B cell (primary cell): ENCODE measurements around the gene DDX27.

ENCODE experiments used
- EZH2 ChIP-seq: IDR thresholded peaks from 2 replicates; pipeline ENCODE4 v1.6.1; 2012; ENCODE audit warnings: borderline replicate concordance, low read depth, mild to moderate bottlenecking, moderate library complexity, low read length; ENCODE audit not compliant: insufficient read depth, poor library complexity, severe bottlenecking
- TF ChIP-seq, protein P1 (sequence below): fragments of 200-600 bp; IDR thresholded peaks from one replicate; pipeline ENCODE4 v1.8.0; 2022; ENCODE audit warnings: antibody characterized with exemption, mild to moderate bottlenecking

DNA sequence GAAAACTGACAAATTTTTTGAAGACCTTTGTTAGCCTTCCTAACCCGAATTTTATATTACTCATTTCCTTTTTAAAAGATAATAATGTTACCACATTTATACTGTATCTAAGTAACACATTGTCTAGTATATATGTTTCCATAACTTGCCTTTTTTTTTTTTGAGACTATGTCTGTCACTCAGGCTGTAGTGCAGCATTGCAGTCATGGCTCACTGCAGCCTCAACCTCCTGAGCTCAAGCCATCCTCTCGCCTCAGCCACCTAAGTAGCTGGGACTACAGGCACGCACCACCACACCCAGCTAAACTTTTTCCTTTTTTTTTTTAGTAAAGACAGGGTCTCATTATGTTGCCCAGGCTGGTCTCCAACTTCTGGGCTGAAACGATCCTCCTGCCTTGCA, 40.1 kb downstream of the DDX27 start:
- TF ChIP-seq, protein P1, sequence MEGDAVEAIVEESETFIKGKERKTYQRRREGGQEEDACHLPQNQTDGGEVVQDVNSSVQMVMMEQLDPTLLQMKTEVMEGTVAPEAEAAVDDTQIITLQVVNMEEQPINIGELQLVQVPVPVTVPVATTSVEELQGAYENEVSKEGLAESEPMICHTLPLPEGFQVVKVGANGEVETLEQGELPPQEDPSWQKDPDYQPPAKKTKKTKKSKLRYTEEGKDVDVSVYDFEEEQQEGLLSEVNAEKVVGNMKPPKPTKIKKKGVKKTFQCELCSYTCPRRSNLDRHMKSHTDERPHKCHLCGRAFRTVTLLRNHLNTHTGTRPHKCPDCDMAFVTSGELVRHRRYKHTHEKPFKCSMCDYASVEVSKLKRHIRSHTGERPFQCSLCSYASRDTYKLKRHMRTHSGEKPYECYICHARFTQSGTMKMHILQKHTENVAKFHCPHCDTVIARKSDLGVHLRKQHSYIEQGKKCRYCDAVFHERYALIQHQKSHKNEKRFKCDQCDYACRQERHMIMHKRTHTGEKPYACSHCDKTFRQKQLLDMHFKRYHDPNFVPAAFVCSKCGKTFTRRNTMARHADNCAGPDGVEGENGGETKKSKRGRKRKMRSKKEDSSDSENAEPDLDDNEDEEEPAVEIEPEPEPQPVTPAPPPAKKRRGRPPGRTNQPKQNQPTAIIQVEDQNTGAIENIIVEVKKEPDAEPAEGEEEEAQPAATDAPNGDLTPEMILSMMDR: no peak
- no peak for TF ChIP-seq EZH2
